Measurements from ENCODE around the gene FGD6. TPM values are rescaled to one million over a fixed set of nuclear protein-coding genes. Genes with fewer than 3 reads are reported as not detected.

The FGD6 gene
- total and polyA plus RNA-seq, 2 of the 4 experiments (the other 2 are of a cell fraction): 2.6 to 9.5 TPM

- CTCF ChIA-PET: interaction anchor here (0.5 to 0.6 kb wide), 2 partner anchors 60 to 61 kb away, joined by 3 read pairs; no protein-coding TSS in a partner anchor
- no peak overlapping the region for H2BK15ac ChIP-seq (ENCODE audit: low read depth, low read length)
- H3K4me3 ChIP-seq (ENCODE audit: insufficient read depth, low read depth, low read length): no peak overlapping the region
- in situ Hi-C loops (cut with MboI; ENCODE audit: low sequenced_read_pairs): no loop called here
- H4K5ac ChIP-seq (ENCODE audit: low read depth, low read length): no peak overlapping the region
- intact Hi-C loops (cut with micrococcal nuclease): no loop called here
- no peaks in the 10 kb centered on the region for H3K9me3 ChIP-seq (ENCODE audit: control insufficient read depth, insufficient read depth, low read length)
- H3K9me1 ChIP-seq (ENCODE audit: insufficient read depth, low read length): peaks cover 10% of the 10 kb centered on the region
- BruUV-seq (replicated peaks): no TSS peak
- H3K4ac ChIP-seq (ENCODE audit: low read depth, low read length): peak overlapping the region; percentile 34; the same call in 1 of the 2 replicates
- H2BK20ac ChIP-seq (ENCODE audit: low read depth, low read length): peak overlapping the region; percentile 16; the same call in 1 of the 2 replicates
- ATAC-seq (ENCODE audit: low read depth) (peak; percentile 79), DNase-seq (peak; percentile 94)
- H3K18ac ChIP-seq (ENCODE audit: low read depth, low read length): peak overlapping the region; percentile 24; the same call in 1 of the 2 replicates
- H2AK9ac ChIP-seq (replicated peaks; ENCODE audit: low read depth, low read length, poor library complexity): no peak overlapping the region
- H3K56ac ChIP-seq (ENCODE audit: extremely low read depth, insufficient read depth, low read length): no peak overlapping the region
- WGBS, 2 experiments (ENCODE audit: extremely low coverage in 2 of 2, insufficient read length in 1 of 2): no CpG with 5 or more reads among the region's 8 CpGs
- no peaks in the 10 kb centered on the region; a peak in 1 of 4 replicates for H3K79me1 ChIP-seq (ENCODE audit: low read depth in 1 of 2, low read length in 2 of 2)
- H2BK120ac ChIP-seq (ENCODE audit: low read depth, low read length): no peak overlapping the region
- H3K23ac ChIP-seq (ENCODE audit: low read depth, low read length): no peak overlapping the region
- no peak overlapping the region for H3K14ac ChIP-seq (replicated peaks; ENCODE audit: low read depth, low read length)
- no peaks in the 10 kb centered on the region for H3K27me3 ChIP-seq (ENCODE audit: control insufficient read depth, insufficient read depth, low read length)
- peak overlapping the region; percentile 32 for H2BK5ac ChIP-seq (ENCODE audit: low read depth, low read length, poor library complexity, severe bottlenecking)
- H2AFZ ChIP-seq (replicated peaks; ENCODE audit: low read length, poor library complexity): no peak overlapping the region
- POLR2A ChIA-PET (ENCODE audit: unreplicated experiment): no interaction called here
- dilution Hi-C loops (cut with HindIII; ENCODE audit: low sequenced_read_pairs, unreplicated experiment): no loop called here
- peak overlapping the region; percentile 62; the same call in 1 of the 2 replicates for H3K4me2 ChIP-seq (ENCODE audit: low read depth, low read length)
- peaks cover 20% of the 10 kb centered on the region for H3K36me3 ChIP-seq (ENCODE audit: control insufficient read depth, insufficient read depth, low read length)
- H4K91ac ChIP-seq (ENCODE audit: insufficient read depth, low read depth, low read length): no peak overlapping the region
- H3K4me1 ChIP-seq (ENCODE audit: control insufficient read depth, insufficient read depth, low read length): peaks cover 5% of the 10 kb centered on the region
- no peak overlapping the region for H3K9ac ChIP-seq (ENCODE audit: low read depth, low read length)
- no peak overlapping the region for H3K27ac ChIP-seq (ENCODE audit: insufficient read depth, low read length)
- H4K8ac ChIP-seq (ENCODE audit: low read depth in 2 of 2, low read length in 2 of 2): no peak overlapping the region
- H2AK5ac ChIP-seq (ENCODE audit: low read depth, low read length): peak overlapping the region; percentile 57
- H4K20me1 ChIP-seq (ENCODE audit: insufficient read depth, low read length): no peaks in the 10 kb centered on the region
- TF ChIP-seq ELK1 (IDR thresholded peaks at IDR 0.05; ENCODE audit: borderline replicate concordance, low read depth, low read length) (no peak), RCOR1 (IDR thresholded peaks at IDR 0.05; ENCODE audit: insufficient replicate concordance, low read length) (no peak), SMC3 (IDR thresholded peaks at IDR 0.05; ENCODE audit: low read depth, low read length) (no peak), CHD1 (IDR thresholded peaks at IDR 0.05; ENCODE audit: low read depth, low read length) (no peak), USF2 (IDR thresholded peaks at IDR 0.05; ENCODE audit: low read depth, low read length) (no peak), MXI1 (IDR thresholded peaks at IDR 0.05; ENCODE audit: borderline replicate concordance, low read depth, low read length) (no peak), CEBPB (IDR thresholded peaks at IDR 0.05; ENCODE audit: low read depth, low read length) (peak; percentile 72; the same call in 1 of the 2 replicates), MAZ (IDR thresholded peaks at IDR 0.05; ENCODE audit: borderline replicate concordance, low read depth, low read length) (no peak), POLR2A (IDR thresholded peaks at IDR 0.05; ENCODE audit: low read depth, low read length) (no peak), CTCF (conservative IDR thresholded peaks at IDR 0.05; ENCODE audit: low read depth, low read length) (no peak), FOS (IDR thresholded peaks at IDR 0.05; ENCODE audit: low read depth, low read length) (peak; percentile 87), RFX5 (IDR thresholded peaks at IDR 0.05; ENCODE audit: low read depth, low read length) (no peak), BHLHE40 (IDR thresholded peaks at IDR 0.05; ENCODE audit: low read depth, low read length) (peak; percentile 48; the same call in 1 of the 2 replicates), RAD21 (IDR thresholded peaks at IDR 0.05; ENCODE audit: low read length) (no peak), MAFK (IDR thresholded peaks at IDR 0.05; ENCODE audit: low read depth, low read length) (no peak)
Measured at GRCh38 chr12:95102916-95103671, 114.2 kb downstream of the FGD6 start.

Data from IMR-90 (cell line).